ENCODE measurements around the gene NEK6. TPM values are rescaled to one million over a fixed set of nuclear protein-coding genes. Genes with fewer than 3 reads are reported as not detected.

Gene NEK6
- total and polyA plus RNA-seq, 2 of the 8 experiments (the other 6 are each of a cell fraction or from before 2014, with no cell fraction given): 17.7 to 19.7 TPM

GRCh38 chr9:124342776-124343485, 85.2 kb downstream of the NEK6 start (continued):
- TF ChIP-seq CHD7 (IDR thresholded peaks at IDR 0.05; ENCODE audit: insufficient replicate concordance, low read length) (no peak), EZH2 (IDR thresholded peaks at IDR 0.05; ENCODE audit: low read depth, low read length, severe bottlenecking) (no peak), MAX (IDR thresholded peaks at IDR 0.05) (no peak), CTCF (IDR thresholded peaks at IDR 0.05; ENCODE audit: control extremely low read depth in 1 of 3, insufficient read depth in 1 of 3, low read depth in 1 of 3, low read length in 3 of 3) (no peak), CBX8 (IDR thresholded peaks at IDR 0.05; ENCODE audit: borderline replicate concordance, low read depth, low read length) (no peak), EGR1 (IDR thresholded peaks at IDR 0.05; ENCODE audit: borderline replicate concordance, low read depth, low read length) (no peak), SRF (IDR thresholded peaks at IDR 0.05; ENCODE audit: low read depth, low read length) (no peak)

Measured in H1 (cell line).